Skeletal muscle satellite cell (primary cell): ENCODE data around the gene IFNGR2.

Experiments used
- H3K27me3 ChIP-seq: 2 replicates; pipeline ENCODE4 v1.7.0; 2013; ENCODE audit warnings: low read length; ENCODE audit not compliant: control insufficient read depth, insufficient read depth
- H3K36me3 ChIP-seq: 2 replicates; pipeline ENCODE4 v1.7.0; 2013; ENCODE audit warnings: mild to moderate bottlenecking, control low read depth, low read length; ENCODE audit not compliant: insufficient read depth
- H3K4me1 ChIP-seq: 2 replicates; pipeline ENCODE4 v1.7.0; 2013; ENCODE audit warnings: low read length; ENCODE audit not compliant: control insufficient read depth, insufficient read depth
- H3K4me2 ChIP-seq: 2 replicates; pipeline ENCODE4 v1.7.0; 2013; ENCODE audit warnings: mild to moderate bottlenecking, low read length
- H3K4me3 ChIP-seq: 2 replicates; pipeline ENCODE4 v1.7.0; 2013; ENCODE audit warnings: low read length
- H3K9ac ChIP-seq: 2 replicates; pipeline ENCODE4 v1.7.0; 2013; ENCODE audit warnings: mild to moderate bottlenecking, low read depth, low read length, moderate library complexity
- H3K9me3 ChIP-seq: replicated peaks from 2 replicates; pipeline ENCODE4 v1.7.0; 2013; ENCODE audit warnings: mild to moderate bottlenecking, control low read depth, low read length

The IFNGR2 gene

GRCh38 chr21:33368124-33368523 lies 35.1 kb upstream of the IFNGR2 start:
- H3K27me3 ChIP-seq, result no peaks in the 10 kb centered on the region
- no peak overlapping the region for H3K4me3 ChIP-seq
- no peak overlapping the region for H3K9ac ChIP-seq
- H3K4me1 ChIP-seq, result no peaks in the 10 kb centered on the region
- H3K9me3 ChIP-seq, result peaks cover 14% of the 10 kb centered on the region
- H3K36me3 ChIP-seq, result no peaks in the 10 kb centered on the region
- no peak overlapping the region for H3K4me2 ChIP-seq

- Histone ChIP-seq H3K27me3 (no peaks in the 10 kb centered on the region), H3K9ac (no peak overlapping the region), H3K36me3 (no peaks in the 10 kb centered on the region), H3K4me2 (no peak overlapping the region), H3K4me1 (no peaks in the 10 kb centered on the region), H3K9me3 (peaks cover 14% of the 10 kb centered on the region), H3K4me3 (no peak overlapping the region)
These were observed 34.6 kb upstream of the IFNGR2 start for GRCh38 chr21:33368576-33368975.

GRCh38 chr21:33369586-33369985 lies 33.6 kb upstream of the IFNGR2 start:
- no peak overlapping the region for H3K4me2 ChIP-seq
- peaks cover 14% of the 10 kb centered on the region for H3K9me3 ChIP-seq
- H3K9ac ChIP-seq, result no peak overlapping the region
- H3K36me3 ChIP-seq, result no peaks in the 10 kb centered on the region
- H3K4me3 ChIP-seq, result no peak overlapping the region
- H3K4me1 ChIP-seq, result peaks cover 7% of the 10 kb centered on the region
- H3K27me3 ChIP-seq, result no peaks in the 10 kb centered on the region

GRCh38 chr21:33370305-33370704 lies 32.9 kb upstream of the IFNGR2 start:
- Histone ChIP-seq H3K36me3 (no peaks in the 10 kb centered on the region), H3K9ac (no peak overlapping the region), H3K27me3 (no peaks in the 10 kb centered on the region), H3K4me2 (no peak overlapping the region), H3K4me1 (peaks cover 7% of the 10 kb centered on the region), H3K4me3 (no peak overlapping the region), H3K9me3 (peaks cover 14% of the 10 kb centered on the region)

GRCh38 chr21:33371366-33371765 lies 31.8 kb upstream of the IFNGR2 start:
- H3K9me3 ChIP-seq, result peaks cover 14% of the 10 kb centered on the region
- H3K4me2 ChIP-seq, result no peak overlapping the region
- no peaks in the 10 kb centered on the region for H3K36me3 ChIP-seq
- peaks cover 7% of the 10 kb centered on the region for H3K4me1 ChIP-seq
- no peak overlapping the region for H3K4me3 ChIP-seq
- no peak overlapping the region for H3K9ac ChIP-seq
- H3K27me3 ChIP-seq, result no peaks in the 10 kb centered on the region

- Histone ChIP-seq H3K9me3 (peaks cover 8% of the 10 kb centered on the region), H3K36me3 (no peaks in the 10 kb centered on the region), H3K27me3 (no peaks in the 10 kb centered on the region), H3K4me2 (no peak overlapping the region), H3K9ac (no peak overlapping the region), H3K4me3 (no peak overlapping the region), H3K4me1 (peaks cover 7% of the 10 kb centered on the region)
These were observed 30.6 kb upstream of the IFNGR2 start for GRCh38 chr21:33372582-33372981.

GRCh38 chr21:33373451-33373850 lies 29.8 kb upstream of the IFNGR2 start:
- Histone ChIP-seq H3K9ac (no peak overlapping the region), H3K9me3 (peaks cover 2% of the 10 kb centered on the region), H3K4me1 (peaks cover 7% of the 10 kb centered on the region), H3K27me3 (no peaks in the 10 kb centered on the region), H3K4me2 (no peak overlapping the region), H3K36me3 (no peaks in the 10 kb centered on the region), H3K4me3 (no peak overlapping the region)

- Histone ChIP-seq H3K4me2 (peak overlapping the region; percentile 25), H3K9ac (no peak overlapping the region), H3K27me3 (no peaks in the 10 kb centered on the region), H3K36me3 (no peaks in the 10 kb centered on the region), H3K4me1 (peaks cover 12% of the 10 kb centered on the region), H3K9me3 (no peaks in the 10 kb centered on the region), H3K4me3 (no peak overlapping the region)
These were observed 29.1 kb upstream of the IFNGR2 start for GRCh38 chr21:33374080-33374449.

- no peaks in the 10 kb centered on the region for H3K9me3 ChIP-seq
- no peak overlapping the region for H3K4me3 ChIP-seq
- H3K9ac ChIP-seq, result no peak overlapping the region
These were observed 28.6 kb upstream of the IFNGR2 start for GRCh38 chr21:33374450-33375096.

GRCh38 chr21:33375101-33375644 lies 28.0 kb upstream of the IFNGR2 start:
- Histone ChIP-seq H3K27me3 (no peaks in the 10 kb centered on the region), H3K9me3 (no peaks in the 10 kb centered on the region), H3K36me3 (no peaks in the 10 kb centered on the region), H3K4me2 (no peak overlapping the region), H3K4me3 (no peak overlapping the region), H3K4me1 (peaks cover 23% of the 10 kb centered on the region), H3K9ac (no peak overlapping the region)

More at GRCh38 chr21:33374450-33375096, 28.6 kb upstream of the IFNGR2 start:
- peak overlapping the region; percentile 25 for H3K4me2 ChIP-seq
- no peaks in the 10 kb centered on the region for H3K36me3 ChIP-seq
- H3K27me3 ChIP-seq, result no peaks in the 10 kb centered on the region
- peaks cover 17% of the 10 kb centered on the region for H3K4me1 ChIP-seq

GRCh38 chr21:33377221-33377920 lies 25.8 kb upstream of the IFNGR2 start:
- Histone ChIP-seq H3K4me2 (no peak overlapping the region), H3K4me3 (no peak overlapping the region), H3K4me1 (peaks cover 34% of the 10 kb centered on the region), H3K9me3 (no peaks in the 10 kb centered on the region), H3K27me3 (no peaks in the 10 kb centered on the region), H3K9ac (no peak overlapping the region), H3K36me3 (no peaks in the 10 kb centered on the region)

- no peaks in the 10 kb centered on the region for H3K27me3 ChIP-seq
- H3K9me3 ChIP-seq, result no peaks in the 10 kb centered on the region
- no peaks in the 10 kb centered on the region for H3K36me3 ChIP-seq
- H3K9ac ChIP-seq, result no peak overlapping the region
- no peak overlapping the region for H3K4me2 ChIP-seq
- H3K4me3 ChIP-seq, result no peak overlapping the region
- H3K4me1 ChIP-seq, result peaks cover 41% of the 10 kb centered on the region
These were observed 25.1 kb upstream of the IFNGR2 start for GRCh38 chr21:33378081-33378480.
